Measurements from ENCODE around the gene PIK3CB.

PIK3CB gene

GRCh38 chr3:138653567-138653966 lies 181.2 kb downstream of the PIK3CB start:
- no peak overlapping the region for H3K27ac Mint-ChIP-seq
- H3K27me3 Mint-ChIP-seq (ENCODE audit: low read depth), result no peaks in the 10 kb centered on the region
- no peak overlapping the region for H3K4me3 Mint-ChIP-seq
- no peak for TF ChIP-seq CTCF (IDR thresholded peaks at IDR 0.05; ENCODE audit: unreplicated experiment in 3 of 3)
- no peaks in the 10 kb centered on the region for H3K4me1 Mint-ChIP-seq
- peaks cover 60% of the 10 kb centered on the region for H3K36me3 Mint-ChIP-seq (ENCODE audit: low read depth)
- H3K9me3 Mint-ChIP-seq, result peaks cover 9% of the 10 kb centered on the region

- no peak for TF ChIP-seq CTCF (IDR thresholded peaks at IDR 0.05; ENCODE audit: unreplicated experiment in 3 of 3)
- H3K4me3 Mint-ChIP-seq, result no peak overlapping the region
- peaks cover 46% of the 10 kb centered on the region for H3K9me3 Mint-ChIP-seq
- no peaks in the 10 kb centered on the region for H3K27me3 Mint-ChIP-seq (ENCODE audit: low read depth)
- peaks cover 74% of the 10 kb centered on the region for H3K36me3 Mint-ChIP-seq (ENCODE audit: low read depth)
- H3K4me1 Mint-ChIP-seq, result no peaks in the 10 kb centered on the region
- no peak overlapping the region for H3K27ac Mint-ChIP-seq
These were observed 185.6 kb downstream of the PIK3CB start for GRCh38 chr3:138649134-138649533.

- Mint-ChIP-seq H3K4me3 (no peak overlapping the region), H3K27me3 (ENCODE audit: low read depth) (no peaks in the 10 kb centered on the region), H3K36me3 (ENCODE audit: low read depth) (peaks cover 71% of the 10 kb centered on the region), H3K4me1 (no peaks in the 10 kb centered on the region), H3K27ac (no peak overlapping the region), H3K9me3 (peaks cover 61% of the 10 kb centered on the region)
- TF ChIP-seq CTCF (IDR thresholded peaks at IDR 0.05; ENCODE audit: unreplicated experiment in 3 of 3), result no peak
These were observed 188.2 kb downstream of the PIK3CB start for GRCh38 chr3:138646513-138646912.

GRCh38 chr3:138646008-138646407 lies 188.7 kb downstream of the PIK3CB start:
- no peak overlapping the region for H3K27ac Mint-ChIP-seq
- H3K36me3 Mint-ChIP-seq (ENCODE audit: low read depth), result peaks cover 67% of the 10 kb centered on the region
- H3K4me3 Mint-ChIP-seq, result no peak overlapping the region
- no peaks in the 10 kb centered on the region for H3K27me3 Mint-ChIP-seq (ENCODE audit: low read depth)
- H3K4me1 Mint-ChIP-seq, result no peaks in the 10 kb centered on the region
- TF ChIP-seq CTCF (IDR thresholded peaks at IDR 0.05; ENCODE audit: unreplicated experiment in 3 of 3), result no peak
- peaks cover 62% of the 10 kb centered on the region for H3K9me3 Mint-ChIP-seq

- Mint-ChIP-seq H3K27me3 (ENCODE audit: low read depth) (no peaks in the 10 kb centered on the region), H3K27ac (no peak overlapping the region), H3K4me3 (no peak overlapping the region), H3K4me1 (no peaks in the 10 kb centered on the region), H3K9me3 (peaks cover 63% of the 10 kb centered on the region), H3K36me3 (ENCODE audit: low read depth) (peaks cover 43% of the 10 kb centered on the region)
- TF ChIP-seq CTCF (IDR thresholded peaks at IDR 0.05; ENCODE audit: unreplicated experiment in 3 of 3), result no peak
These were observed 191.8 kb downstream of the PIK3CB start for GRCh38 chr3:138642927-138643253.

GRCh38 chr3:138642226-138642926 lies 192.4 kb downstream of the PIK3CB start:
- no peak for TF ChIP-seq CTCF (IDR thresholded peaks at IDR 0.05; ENCODE audit: unreplicated experiment in 3 of 3)
- H3K27ac Mint-ChIP-seq, result no peak overlapping the region
- no peaks in the 10 kb centered on the region for H3K4me1 Mint-ChIP-seq
- H3K36me3 Mint-ChIP-seq (ENCODE audit: low read depth), result peaks cover 38% of the 10 kb centered on the region
- no peaks in the 10 kb centered on the region for H3K27me3 Mint-ChIP-seq (ENCODE audit: low read depth)
- peaks cover 63% of the 10 kb centered on the region for H3K9me3 Mint-ChIP-seq
- no peak overlapping the region for H3K4me3 Mint-ChIP-seq

Data from nephron (organoid).